IPS-18a (cell line): ENCODE results near the gene NSD2.

Source experiments
- H3K27ac ChIP-seq: one replicate; pipeline ENCODE4 v1.5.1; 2013; ENCODE audit warnings: low read length
- H3K27me3 ChIP-seq: one replicate; pipeline ENCODE4 v1.6.1; 2013; ENCODE audit warnings: mild to moderate bottlenecking, low read length; ENCODE audit not compliant: control insufficient read depth, insufficient read depth
- H3K36me3 ChIP-seq: one replicate; pipeline ENCODE4 v1.6.1; 2013; ENCODE audit warnings: low read depth, low read length; ENCODE audit not compliant: control insufficient read depth
- H3K4me1 ChIP-seq: one replicate; pipeline ENCODE4 v1.6.1; 2013; ENCODE audit warnings: low read depth, low read length; ENCODE audit not compliant: control insufficient read depth
- H3K4me3 ChIP-seq: one replicate; pipeline ENCODE4 v1.5.1; 2013; ENCODE audit warnings: low read length
- H3K9ac ChIP-seq: one replicate; pipeline ENCODE4 v1.6.1; 2013; ENCODE audit warnings: mild to moderate bottlenecking, low read length, moderate library complexity
- H3K9me3 ChIP-seq: one replicate; pipeline ENCODE4 v1.6.1; 2013; ENCODE audit warnings: low read depth, low read length; ENCODE audit not compliant: control insufficient read depth

NSD2 gene

DNA sequence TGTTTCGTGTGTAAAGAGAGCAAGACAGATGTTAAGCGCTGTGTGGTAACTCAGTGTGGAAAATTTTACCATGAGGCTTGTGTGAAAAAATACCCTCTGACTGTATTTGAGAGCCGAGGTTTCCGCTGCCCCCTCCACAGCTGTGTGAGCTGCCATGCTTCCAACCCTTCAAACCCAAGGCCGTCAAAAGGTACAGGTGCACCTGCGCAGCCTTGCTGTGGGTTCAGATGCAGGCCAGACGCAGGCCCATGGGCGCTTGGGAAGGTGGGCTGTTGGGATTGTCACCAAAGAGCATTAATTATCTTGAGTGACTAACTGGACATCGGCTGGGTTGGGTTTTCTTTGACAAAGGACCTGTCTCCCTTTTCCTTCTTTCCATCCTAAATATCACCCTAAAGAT lies 82.1 kb downstream of the NSD2 start:
- H3K36me3 ChIP-seq: peaks cover 55% of the 10 kb centered on the region
- H3K4me1 ChIP-seq: no peaks in the 10 kb centered on the region
- no peaks in the 10 kb centered on the region for H3K27me3 ChIP-seq
- no peaks in the 10 kb centered on the region for H3K9me3 ChIP-seq
- H3K27ac ChIP-seq: no peak overlapping the region
- no peak overlapping the region for H3K9ac ChIP-seq
- no peak overlapping the region for H3K4me3 ChIP-seq

DNA sequence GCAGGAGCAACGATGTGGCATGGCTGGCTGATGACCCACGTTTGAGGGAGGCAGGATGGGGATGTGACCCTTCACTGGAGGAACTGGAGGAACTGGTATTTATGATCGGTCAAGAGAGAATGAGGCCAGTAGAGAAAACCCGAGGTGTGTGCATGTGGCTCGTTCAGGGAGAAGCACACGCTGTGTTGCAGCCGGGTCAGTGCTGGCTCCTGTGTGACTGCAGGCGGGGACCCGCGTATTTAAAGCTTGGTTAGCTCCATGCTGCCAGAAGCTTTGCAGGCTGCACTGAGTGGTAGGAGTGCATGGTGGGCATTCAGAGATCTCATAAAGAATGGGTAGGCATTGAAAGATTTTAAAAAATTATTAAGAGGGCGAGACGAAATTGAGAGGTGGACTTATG lies 85.4 kb downstream of the NSD2 start:
- Histone ChIP-seq H3K4me3 (no peak overlapping the region), H3K27me3 (no peaks in the 10 kb centered on the region), H3K4me1 (no peaks in the 10 kb centered on the region), H3K9ac (no peak overlapping the region), H3K9me3 (no peaks in the 10 kb centered on the region), H3K27ac (no peak overlapping the region), H3K36me3 (peaks cover 77% of the 10 kb centered on the region)

DNA sequence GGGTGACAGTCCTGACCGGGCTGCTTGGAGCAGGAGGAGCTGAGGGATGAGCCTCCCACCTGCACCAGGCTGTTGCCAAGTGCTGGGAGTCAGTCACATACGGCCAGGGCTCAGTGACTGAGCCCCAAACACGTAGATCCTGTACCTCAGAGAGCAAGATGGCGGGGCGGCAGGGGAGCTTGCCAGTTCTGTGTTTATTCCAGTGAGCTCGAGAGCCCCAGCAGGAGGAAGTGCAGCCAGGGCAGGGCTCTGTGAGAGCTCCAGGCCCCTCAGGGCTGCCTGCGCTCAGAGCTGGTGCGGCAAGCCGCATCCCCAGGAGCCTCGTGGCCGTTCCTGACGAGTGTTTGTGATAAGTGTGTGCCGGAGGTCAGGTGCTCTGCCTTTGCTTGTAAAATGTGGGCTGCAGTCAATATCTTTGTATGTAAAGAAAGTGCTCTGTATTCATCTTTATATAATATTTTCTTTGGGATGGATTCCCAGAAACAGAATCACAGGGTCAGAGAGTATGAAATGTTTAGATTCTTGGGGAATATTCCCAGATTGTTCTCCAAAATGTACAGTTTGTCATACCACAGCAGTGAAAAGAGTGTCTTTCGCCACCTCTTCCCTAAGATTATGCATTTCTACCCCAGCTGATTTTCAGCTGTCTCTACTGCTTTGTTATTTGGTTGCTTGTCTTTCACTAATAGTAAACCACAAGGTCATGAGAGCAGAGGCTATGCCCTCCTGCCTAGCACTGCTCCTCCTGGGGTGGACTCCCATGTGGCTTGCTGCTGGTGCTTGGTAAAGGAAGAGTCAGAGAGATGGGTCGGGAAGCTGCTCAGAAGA lies 87.3 kb downstream of the NSD2 start:
- Histone ChIP-seq H3K9ac (no peak overlapping the region), H3K27me3 (no peaks in the 10 kb centered on the region), H3K4me1 (no peaks in the 10 kb centered on the region), H3K9me3 (no peaks in the 10 kb centered on the region), H3K36me3 (peaks cover 78% of the 10 kb centered on the region), H3K4me3 (no peak overlapping the region), H3K27ac (no peak overlapping the region)

DNA sequence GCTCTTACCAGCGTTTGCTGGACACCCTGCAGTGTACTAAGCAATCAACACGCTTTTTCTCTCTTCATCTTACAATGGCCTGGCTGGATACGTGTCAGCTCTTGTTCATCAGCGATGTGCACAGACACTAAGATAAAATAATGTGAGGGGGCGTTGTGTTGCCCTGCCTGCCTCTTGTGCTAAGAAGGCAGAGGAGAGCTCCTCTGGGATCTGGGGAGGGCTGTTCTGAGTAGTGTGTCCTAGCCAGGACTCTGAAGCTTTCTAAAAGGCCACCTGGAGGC lies 87.9 kb downstream of the NSD2 start:
- H3K9me3 ChIP-seq: no peaks in the 10 kb centered on the region
- H3K9ac ChIP-seq: no peak overlapping the region
- no peak overlapping the region for H3K4me3 ChIP-seq
- no peaks in the 10 kb centered on the region for H3K27me3 ChIP-seq
- H3K4me1 ChIP-seq: no peaks in the 10 kb centered on the region
- no peak overlapping the region for H3K27ac ChIP-seq
- H3K36me3 ChIP-seq: peaks cover 80% of the 10 kb centered on the region

DNA sequence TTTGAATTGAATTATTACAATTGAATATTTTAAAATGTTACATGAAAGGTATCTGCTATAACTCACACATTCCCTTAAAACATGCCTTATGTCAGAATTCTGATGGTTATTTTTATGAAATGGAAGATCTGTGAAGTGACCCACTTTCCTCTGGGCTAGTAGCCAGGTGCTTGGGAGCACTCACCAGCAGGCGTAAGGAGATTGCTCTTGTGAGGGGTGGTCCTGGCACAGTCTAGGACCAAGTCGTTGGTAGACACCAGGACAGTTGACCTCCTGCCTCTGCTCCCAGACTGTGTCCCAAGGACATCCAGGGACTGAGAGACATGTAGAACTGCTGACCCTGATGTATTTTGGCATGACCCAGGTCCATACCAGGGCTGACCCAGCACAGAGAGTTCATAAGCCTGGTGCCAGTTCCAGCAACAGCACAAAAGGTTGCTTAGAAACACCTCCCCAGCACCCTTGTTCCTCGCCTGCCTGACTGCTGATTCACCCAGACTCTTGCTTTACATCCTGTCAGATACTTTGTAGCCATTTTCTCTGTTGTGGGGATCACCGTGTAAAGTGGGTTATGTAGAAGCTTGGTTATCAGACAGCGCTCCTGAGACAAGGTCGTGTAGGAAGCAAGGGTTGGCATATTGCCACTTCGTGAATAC lies 89.1 kb downstream of the NSD2 start:
- Histone ChIP-seq H3K27me3 (no peaks in the 10 kb centered on the region), H3K27ac (no peak overlapping the region), H3K9me3 (no peaks in the 10 kb centered on the region), H3K9ac (no peak overlapping the region), H3K36me3 (peaks cover 77% of the 10 kb centered on the region), H3K4me1 (no peaks in the 10 kb centered on the region), H3K4me3 (no peak overlapping the region)

DNA sequence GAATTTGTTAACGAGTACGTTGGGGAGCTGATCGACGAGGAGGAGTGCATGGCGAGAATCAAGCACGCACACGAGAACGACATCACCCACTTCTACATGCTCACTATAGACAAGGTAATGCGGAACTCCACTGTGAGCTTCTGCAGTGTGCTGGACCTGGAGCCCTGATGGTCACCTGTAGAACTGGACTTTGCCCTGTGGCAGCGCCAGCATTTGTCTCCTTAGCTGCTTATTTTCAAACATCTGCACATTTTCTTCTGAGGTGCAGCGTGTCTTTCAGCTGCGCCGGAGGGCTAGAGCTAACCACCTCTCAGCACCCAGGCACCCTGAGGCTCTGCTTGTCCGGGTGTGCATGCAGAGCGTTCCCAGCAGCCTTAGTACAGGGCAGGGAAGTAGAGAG lies 89.8 kb downstream of the NSD2 start:
- Histone ChIP-seq H3K4me3 (no peak overlapping the region), H3K4me1 (no peaks in the 10 kb centered on the region), H3K27me3 (no peaks in the 10 kb centered on the region), H3K9me3 (no peaks in the 10 kb centered on the region), H3K27ac (no peak overlapping the region), H3K36me3 (peaks cover 77% of the 10 kb centered on the region), H3K9ac (no peak overlapping the region)

DNA sequence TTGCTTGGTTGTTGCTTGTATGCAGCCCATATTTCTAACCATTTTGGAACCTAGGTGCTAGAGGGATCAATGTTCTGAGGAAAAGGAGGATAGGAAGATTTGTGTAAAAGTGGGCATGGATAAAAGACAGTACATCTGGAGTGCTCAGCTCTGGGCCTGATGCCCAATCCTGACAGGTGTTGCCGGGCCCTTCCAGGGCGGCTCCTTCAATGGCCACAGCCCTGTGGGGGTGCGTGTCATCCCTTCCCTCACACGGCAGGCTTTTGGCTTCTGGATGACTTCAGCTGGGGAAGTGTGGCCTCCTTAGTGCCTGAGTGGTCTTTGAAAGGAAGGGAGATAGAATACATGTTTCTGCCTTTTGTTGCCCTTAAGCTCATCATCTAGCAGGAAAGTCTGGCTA lies 90.4 kb downstream of the NSD2 start:
- Histone ChIP-seq H3K36me3 (peaks cover 75% of the 10 kb centered on the region), H3K4me1 (no peaks in the 10 kb centered on the region), H3K27ac (no peak overlapping the region), H3K9me3 (no peaks in the 10 kb centered on the region), H3K9ac (no peak overlapping the region), H3K4me3 (no peak overlapping the region), H3K27me3 (no peaks in the 10 kb centered on the region)

DNA sequence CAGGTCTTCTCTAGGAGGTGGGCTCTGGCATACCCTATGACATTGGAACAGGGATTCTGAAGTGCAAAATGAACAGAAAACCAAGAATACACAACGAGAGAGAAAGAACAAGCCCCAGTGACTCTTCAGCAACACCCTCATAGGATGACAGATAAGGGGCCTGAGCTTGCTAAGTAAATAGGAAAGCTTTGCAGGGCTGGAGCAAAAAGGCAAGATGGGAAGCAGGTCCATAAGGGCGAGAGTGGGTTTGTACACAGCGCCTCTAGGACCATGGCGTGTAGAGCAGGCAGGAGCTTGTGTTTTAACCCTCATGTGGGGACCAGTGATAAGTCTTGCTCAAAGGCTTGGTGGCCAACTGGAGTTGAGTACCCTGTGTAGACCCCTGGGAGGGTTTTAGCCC lies 91.8 kb downstream of the NSD2 start:
- Histone ChIP-seq H3K36me3 (peaks cover 70% of the 10 kb centered on the region), H3K9me3 (no peaks in the 10 kb centered on the region), H3K27ac (no peak overlapping the region), H3K4me3 (no peak overlapping the region), H3K27me3 (no peaks in the 10 kb centered on the region), H3K9ac (no peak overlapping the region), H3K4me1 (no peaks in the 10 kb centered on the region)

DNA sequence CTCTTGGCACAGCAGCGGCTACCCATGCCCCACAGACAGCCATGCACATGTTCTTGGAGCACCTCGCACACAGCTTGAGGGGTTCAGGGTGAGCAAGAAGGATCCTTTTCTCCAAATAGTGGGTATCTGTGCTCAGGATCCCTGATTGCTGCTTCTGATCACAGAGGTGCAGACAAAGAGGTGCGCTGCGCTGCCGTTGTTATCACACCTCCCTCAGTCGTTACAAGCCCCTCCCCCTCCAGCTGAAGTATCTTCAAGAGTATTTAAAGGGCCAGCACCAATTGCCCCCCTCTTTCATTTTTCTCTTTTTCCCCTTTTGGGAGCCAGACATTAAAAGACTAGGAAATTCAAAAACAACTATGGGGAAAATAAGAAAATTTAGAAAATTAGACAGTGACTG lies 93.2 kb downstream of the NSD2 start:
- H3K27ac ChIP-seq: no peak overlapping the region
- no peaks in the 10 kb centered on the region for H3K4me1 ChIP-seq
- H3K36me3 ChIP-seq: peaks cover 63% of the 10 kb centered on the region
- H3K27me3 ChIP-seq: no peaks in the 10 kb centered on the region
- no peak overlapping the region for H3K4me3 ChIP-seq
- H3K9me3 ChIP-seq: no peaks in the 10 kb centered on the region
- H3K9ac ChIP-seq: no peak overlapping the region

DNA sequence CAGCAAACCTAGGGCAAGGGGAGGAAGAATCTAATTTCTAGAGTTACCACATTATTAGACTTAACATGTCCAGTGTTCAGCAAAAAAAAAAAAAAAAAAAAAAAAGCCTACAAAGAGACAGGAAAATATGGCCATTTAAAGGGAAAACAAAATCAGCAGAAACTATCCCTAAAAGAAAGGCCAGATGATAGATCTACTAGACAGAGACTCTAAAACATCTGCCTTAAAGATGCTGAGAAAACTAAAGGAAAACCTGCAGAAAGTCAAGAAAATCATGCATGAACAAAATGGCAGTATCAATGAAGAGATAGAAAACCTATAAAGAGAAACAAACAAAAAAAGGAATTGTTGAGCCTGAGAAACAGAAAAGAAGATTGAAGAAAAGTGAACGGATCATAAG lies 93.8 kb downstream of the NSD2 start:
- Histone ChIP-seq H3K9ac (no peak overlapping the region), H3K4me3 (no peak overlapping the region), H3K27me3 (no peaks in the 10 kb centered on the region), H3K9me3 (no peaks in the 10 kb centered on the region), H3K4me1 (no peaks in the 10 kb centered on the region), H3K36me3 (peaks cover 61% of the 10 kb centered on the region), H3K27ac (no peak overlapping the region)

DNA sequence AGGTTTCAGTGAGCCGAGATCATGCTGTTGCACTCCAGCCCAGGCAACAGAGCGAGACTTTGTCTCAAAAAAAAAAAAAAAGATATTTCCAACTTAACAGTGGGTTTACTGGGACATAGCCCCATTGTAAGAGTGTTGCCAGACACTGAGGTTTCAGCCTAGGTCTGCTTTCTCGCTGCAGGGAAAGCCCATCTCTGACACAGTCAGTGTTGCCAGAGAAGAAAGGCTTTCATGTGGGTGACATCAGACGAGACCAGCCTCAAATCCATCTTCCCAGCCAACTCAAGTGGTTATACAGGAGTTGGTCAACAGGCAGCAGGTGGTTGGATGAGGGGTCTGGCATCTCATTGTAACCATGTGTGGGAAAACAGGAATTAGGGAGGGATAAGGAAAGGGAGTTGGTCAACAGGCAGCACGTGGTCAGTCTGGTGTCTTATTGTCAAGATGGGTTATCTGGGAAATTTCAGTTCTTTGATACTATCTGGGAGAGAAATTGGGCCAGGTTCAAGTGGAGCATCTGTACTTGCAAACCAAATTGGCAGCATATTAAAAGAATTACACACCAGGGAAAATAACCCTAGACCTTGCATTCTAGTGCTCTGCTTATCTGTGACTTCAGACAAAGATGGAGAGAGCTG lies 96.4 kb downstream of the NSD2 start:
- H3K9ac ChIP-seq: no peak overlapping the region
- peaks cover 61% of the 10 kb centered on the region for H3K36me3 ChIP-seq
- no peak overlapping the region for H3K27ac ChIP-seq
- no peaks in the 10 kb centered on the region for H3K9me3 ChIP-seq
- no peaks in the 10 kb centered on the region for H3K4me1 ChIP-seq
- no peak overlapping the region for H3K4me3 ChIP-seq
- H3K27me3 ChIP-seq: no peaks in the 10 kb centered on the region
